Stimulated activated naive B cell treated with anti-CD40 and anti-IgM and Interleukin-4, amounts not matched to agents 10 μg/mL and 1 μg/mL and 100 μg/mL, for 72 hours (primary cell): Measurements from ENCODE around the gene MAN2B1.
A peak's percentile ranks its signal among the peaks of the same experiment; 100 is the strongest.
"Not testable (repeated sequence)": the region's sequence is repeated elsewhere in the genome, so short reads cannot be mapped to it uniquely, and the experiment has no call there.

Source experiments
- ATAC-seq, 2 donors: fragments of 150-1000 bp; cut with Tn5 transposase; replicated peaks; 2 replicates each; pipeline ENCODE4 v1.10.0; 2021; ENCODE audit warnings: moderate library complexity in 1 of 2
- DNase-seq: peaks from one replicate; pipeline ENCODE4 v3.0.0; 2021
- H3K27ac Mint-ChIP-seq: one replicate; pipeline ENCODE4 v1.8.0; 2022; ENCODE audit warnings: mild to moderate bottlenecking, mixed read lengths
- H3K27me3 Mint-ChIP-seq, 2 donors: one replicate each; pipeline ENCODE4 v1.8.0; 2022; ENCODE audit warnings: mixed read lengths in 2 of 2
- H3K36me3 Mint-ChIP-seq, 2 donors: one replicate each; pipeline ENCODE4 v1.8.0; 2022; ENCODE audit warnings: mixed read lengths in 2 of 2, mild to moderate bottlenecking in 1 of 2
- H3K4me1 Mint-ChIP-seq, 2 donors: one replicate each; pipeline ENCODE4 v1.8.0; 2022; ENCODE audit warnings: mixed read lengths in 2 of 2, mild to moderate bottlenecking in 1 of 2
- H3K4me3 Mint-ChIP-seq, 2 donors: one replicate each; pipeline ENCODE4 v1.8.0; 2022; ENCODE audit warnings: mild to moderate bottlenecking in 2 of 2, mixed read lengths in 2 of 2, moderate library complexity in 1 of 2
- H3K9me3 Mint-ChIP-seq, 2 donors: one replicate each; pipeline ENCODE4 v1.8.0; 2022; ENCODE audit warnings: mixed read lengths in 2 of 2, mild to moderate bottlenecking in 1 of 2

The MAN2B1 gene

GRCh38 chr19:12660980-12661379, 5.6 kb downstream of the MAN2B1 start:
- H3K9me3 Mint-ChIP-seq, result no peaks in the 10 kb centered on the region
- H3K27me3 Mint-ChIP-seq, result no peaks in the 10 kb centered on the region
- H3K4me3 Mint-ChIP-seq, result no peak overlapping the region
- DNase-seq (no peak), ATAC-seq (no peak)
- H3K27ac Mint-ChIP-seq, result no peak overlapping the region
- H3K4me1 Mint-ChIP-seq, result peaks cover 19 to 33% of the 10 kb centered on the region in 2 donors
- H3K36me3 Mint-ChIP-seq, result peaks cover 60 to 75% of the 10 kb centered on the region in 2 donors

- Mint-ChIP-seq H3K27me3 (no peaks in the 10 kb centered on the region), H3K9me3 (no peaks in the 10 kb centered on the region), H3K4me3 (no peak overlapping the region), H3K27ac (no peak overlapping the region), H3K4me1 (peaks cover 13 to 22% of the 10 kb centered on the region in 2 donors), H3K36me3 (peaks cover 53 to 65% of the 10 kb centered on the region in 2 donors)
- ATAC-seq (no peak), DNase-seq (no peak)
Observed at GRCh38 chr19:12657966-12658365, 8.6 kb downstream of the MAN2B1 start.

- H3K27ac Mint-ChIP-seq, result no peak overlapping the region
- no peak for DNase-seq
- H3K36me3 Mint-ChIP-seq, result peaks cover 57 to 66% of the 10 kb centered on the region in 2 donors
- peak; percentile 51 to 64 for ATAC-seq
- peaks cover 13 to 22% of the 10 kb centered on the region in 2 donors for H3K4me1 Mint-ChIP-seq
- H3K4me3 Mint-ChIP-seq, result no peak overlapping the region
- no peaks in the 10 kb centered on the region for H3K27me3 Mint-ChIP-seq
- H3K9me3 Mint-ChIP-seq, result no peaks in the 10 kb centered on the region
Observed at GRCh38 chr19:12656899-12657571, 9.5 kb downstream of the MAN2B1 start.

GRCh38 chr19:12655546-12655945, 11.0 kb downstream of the MAN2B1 start:
- H3K4me3 Mint-ChIP-seq, result no peak overlapping the region
- no peak for DNase-seq
- no peak overlapping the region for H3K27ac Mint-ChIP-seq
- peaks cover 62 to 68% of the 10 kb centered on the region in 2 donors for H3K36me3 Mint-ChIP-seq
- no peak for ATAC-seq
- peaks cover 13 to 21% of the 10 kb centered on the region in 2 donors for H3K4me1 Mint-ChIP-seq
- H3K9me3 Mint-ChIP-seq, result no peaks in the 10 kb centered on the region
- no peaks in the 10 kb centered on the region for H3K27me3 Mint-ChIP-seq

GRCh38 chr19:12652219-12652618, 14.3 kb downstream of the MAN2B1 start:
- H3K27me3 Mint-ChIP-seq, result no peaks in the 10 kb centered on the region
- DNase-seq (no peak), ATAC-seq (no peak)
- no peak overlapping the region for H3K27ac Mint-ChIP-seq
- H3K4me3 Mint-ChIP-seq, result no peak overlapping the region
- H3K4me1 Mint-ChIP-seq, result peaks cover 21 to 22% of the 10 kb centered on the region in 2 donors
- H3K9me3 Mint-ChIP-seq, result peaks cover 0 to 2% of the 10 kb centered on the region in 2 donors
- H3K36me3 Mint-ChIP-seq, result peaks cover 65 to 71% of the 10 kb centered on the region in 2 donors

GRCh38 chr19:12649941-12650340, 16.6 kb downstream of the MAN2B1 start:
- H3K27ac Mint-ChIP-seq, result peak overlapping the region; percentile 42
- H3K9me3 Mint-ChIP-seq, result peaks cover 0 to 2% of the 10 kb centered on the region in 2 donors
- no peaks in the 10 kb centered on the region for H3K27me3 Mint-ChIP-seq
- no peak overlapping the region for H3K4me3 Mint-ChIP-seq
- peaks cover 54 to 62% of the 10 kb centered on the region in 2 donors for H3K36me3 Mint-ChIP-seq
- ATAC-seq (no peak), DNase-seq (no peak)
- peaks cover 16 to 17% of the 10 kb centered on the region in 2 donors for H3K4me1 Mint-ChIP-seq

- Mint-ChIP-seq H3K9me3 (peaks cover 0 to 2% of the 10 kb centered on the region in 2 donors), H3K4me1 (peaks cover 16 to 17% of the 10 kb centered on the region in 2 donors), H3K4me3 (no peak overlapping the region), H3K27ac (peak overlapping the region; percentile 78), H3K27me3 (no peaks in the 10 kb centered on the region), H3K36me3 (peaks cover 61 to 65% of the 10 kb centered on the region in 2 donors)
- DNase-seq (no peak), ATAC-seq (no peak)
Observed at GRCh38 chr19:12648088-12648487, 18.5 kb downstream of the MAN2B1 start.

GRCh38 chr19:12647490-12648071, 19.0 kb downstream of the MAN2B1 start:
- Mint-ChIP-seq H3K4me1 (peaks cover 16 to 17% of the 10 kb centered on the region in 2 donors), H3K4me3 (peak overlapping the region; percentile 55 to 56), H3K27ac (peak overlapping the region; percentile 94), H3K9me3 (peaks cover 0 to 2% of the 10 kb centered on the region in 2 donors), H3K36me3 (peaks cover 61 to 70% of the 10 kb centered on the region in 2 donors), H3K27me3 (no peaks in the 10 kb centered on the region)
- DNase-seq (peak; percentile 42), ATAC-seq (peak; percentile 78 to 79)

GRCh38 chr19:12647047-12647446, 19.5 kb downstream of the MAN2B1 start:
- peak in 1 of 2 donors; percentile 18 for ATAC-seq
- peaks cover 16 to 17% of the 10 kb centered on the region in 2 donors for H3K4me1 Mint-ChIP-seq
- H3K4me3 Mint-ChIP-seq, result peak overlapping the region in 1 of 2 donors; percentile 29
- H3K27me3 Mint-ChIP-seq, result no peaks in the 10 kb centered on the region
- peaks cover 61 to 71% of the 10 kb centered on the region in 2 donors for H3K36me3 Mint-ChIP-seq
- peaks cover 0 to 2% of the 10 kb centered on the region in 2 donors for H3K9me3 Mint-ChIP-seq
- peak overlapping the region; percentile 94 for H3K27ac Mint-ChIP-seq
- no peak for DNase-seq

- H3K9me3 Mint-ChIP-seq, result peaks cover 0 to 2% of the 10 kb centered on the region in 2 donors
- H3K4me1 Mint-ChIP-seq, result peaks cover 16 to 17% of the 10 kb centered on the region in 2 donors
- H3K27ac Mint-ChIP-seq, result peak overlapping the region; percentile 94
- H3K36me3 Mint-ChIP-seq, result peaks cover 56 to 66% of the 10 kb centered on the region in 2 donors
- ATAC-seq, result no peak
- no peak overlapping the region for H3K4me3 Mint-ChIP-seq
- no peaks in the 10 kb centered on the region for H3K27me3 Mint-ChIP-seq
- no peak for DNase-seq
Observed at GRCh38 chr19:12646551-12646950, 20.0 kb downstream of the MAN2B1 start.

- Mint-ChIP-seq H3K36me3 (peaks cover 43 to 58% of the 10 kb centered on the region in 2 donors), H3K27ac (peak overlapping the region; percentile 38), H3K4me1 (peaks cover 18 to 21% of the 10 kb centered on the region in 2 donors)
- ATAC-seq, DNase-seq, H3K4me3 Mint-ChIP-seq, H3K9me3 Mint-ChIP-seq, H3K27me3 Mint-ChIP-seq: not testable (repeated sequence)
Observed at GRCh38 chr19:12643716-12644115, 22.8 kb downstream of the MAN2B1 start.

GRCh38 chr19:12642506-12642905, 24.0 kb downstream of the MAN2B1 start:
- H3K4me3 Mint-ChIP-seq, result no peak overlapping the region

GRCh38 chr19:12641456-12641855, 25.1 kb downstream of the MAN2B1 start:
- H3K9me3 Mint-ChIP-seq, result no peaks in the 10 kb centered on the region
- peaks cover 8 to 11% of the 10 kb centered on the region in 2 donors for H3K4me1 Mint-ChIP-seq
- no peak overlapping the region for H3K4me3 Mint-ChIP-seq
- ATAC-seq, result no peak
- H3K27ac Mint-ChIP-seq, result no peak overlapping the region
- no peak for DNase-seq
- peaks cover 27 to 48% of the 10 kb centered on the region in 2 donors for H3K36me3 Mint-ChIP-seq
- no peaks in the 10 kb centered on the region for H3K27me3 Mint-ChIP-seq

More at GRCh38 chr19:12642506-12642905, 24.0 kb downstream of the MAN2B1 start:
- peaks cover 38 to 49% of the 10 kb centered on the region in 2 donors for H3K36me3 Mint-ChIP-seq
- peaks cover 15 to 16% of the 10 kb centered on the region in 2 donors for H3K4me1 Mint-ChIP-seq
- DNase-seq (no peak), ATAC-seq (no peak)
- no peaks in the 10 kb centered on the region for H3K27me3 Mint-ChIP-seq
- H3K27ac Mint-ChIP-seq, result no peak overlapping the region
- peaks cover 0 to under 1% of the 10 kb centered on the region in 2 donors for H3K9me3 Mint-ChIP-seq

- H3K4me3 Mint-ChIP-seq, result peak overlapping the region; percentile 76 to 83
- no peaks in the 10 kb centered on the region for H3K9me3 Mint-ChIP-seq
- H3K36me3 Mint-ChIP-seq, result peaks cover 25 to 45% of the 10 kb centered on the region in 2 donors
Observed at GRCh38 chr19:12639901-12640613, 26.5 kb downstream of the MAN2B1 start.

More at GRCh38 chr19:12639901-12640613, 26.5 kb downstream of the MAN2B1 start:
- no peaks in the 10 kb centered on the region for H3K27me3 Mint-ChIP-seq
- ATAC-seq (peak; percentile 94 to 96), DNase-seq (peak; percentile 82)
- H3K27ac Mint-ChIP-seq, result peak overlapping the region; percentile 93
- H3K4me1 Mint-ChIP-seq, result peaks cover 12 to 13% of the 10 kb centered on the region in 2 donors
